Adrenal gland (tissue), 5 donors: ENCODE results near the gene RAD17.

Source experiments
- POLR2A ChIP-seq, 2 donors: fragments of 450-650 bp; IDR thresholded peaks; one replicate each; pipeline ENCODE4 v1.6.1; 2017; ENCODE audit warnings: antibody characterized with exemption in 2 of 2, mild to moderate bottlenecking in 2 of 2, moderate library complexity in 1 of 2
- TF ChIP-seq, protein P1 (sequence below), 6 experiments: fragments of 450-650 bp in 4 of 6; fragments of 200-600 bp in 2 of 6; sonication (generic) in 1 of 6; IDR thresholded peaks; 1 replicate in 5 of 6; 2 replicates in 1 of 6; pipeline versions ENCODE4 v1.5.1 to v1.8.0; 2016 to 2021; ENCODE audit warnings: antibody characterized with exemption in 6 of 6, mild to moderate bottlenecking in 2 of 6, moderate library complexity in 1 of 6
- donor health status: DM: no; HTN: no; CAD: no.

GRCh38 chr5:69404659-69405330 is 35.2 kb downstream of the RAD17 start:
- TF ChIP-seq, protein P1, sequence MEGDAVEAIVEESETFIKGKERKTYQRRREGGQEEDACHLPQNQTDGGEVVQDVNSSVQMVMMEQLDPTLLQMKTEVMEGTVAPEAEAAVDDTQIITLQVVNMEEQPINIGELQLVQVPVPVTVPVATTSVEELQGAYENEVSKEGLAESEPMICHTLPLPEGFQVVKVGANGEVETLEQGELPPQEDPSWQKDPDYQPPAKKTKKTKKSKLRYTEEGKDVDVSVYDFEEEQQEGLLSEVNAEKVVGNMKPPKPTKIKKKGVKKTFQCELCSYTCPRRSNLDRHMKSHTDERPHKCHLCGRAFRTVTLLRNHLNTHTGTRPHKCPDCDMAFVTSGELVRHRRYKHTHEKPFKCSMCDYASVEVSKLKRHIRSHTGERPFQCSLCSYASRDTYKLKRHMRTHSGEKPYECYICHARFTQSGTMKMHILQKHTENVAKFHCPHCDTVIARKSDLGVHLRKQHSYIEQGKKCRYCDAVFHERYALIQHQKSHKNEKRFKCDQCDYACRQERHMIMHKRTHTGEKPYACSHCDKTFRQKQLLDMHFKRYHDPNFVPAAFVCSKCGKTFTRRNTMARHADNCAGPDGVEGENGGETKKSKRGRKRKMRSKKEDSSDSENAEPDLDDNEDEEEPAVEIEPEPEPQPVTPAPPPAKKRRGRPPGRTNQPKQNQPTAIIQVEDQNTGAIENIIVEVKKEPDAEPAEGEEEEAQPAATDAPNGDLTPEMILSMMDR (IDR thresholded peaks at IDR 0.05) = no peak
- no peak for TF ChIP-seq POLR2A (IDR thresholded peaks at IDR 0.05)
